ENCODE measurements around the gene PRSS37. TPM values are rescaled to one million over a fixed set of nuclear protein-coding genes. Genes with fewer than 3 reads are reported as not detected.
"Not testable (repeated sequence)": the region's sequence is repeated elsewhere in the genome, so short reads cannot be mapped to it uniquely, and the experiment has no call there.

The PRSS37 gene, protein sequence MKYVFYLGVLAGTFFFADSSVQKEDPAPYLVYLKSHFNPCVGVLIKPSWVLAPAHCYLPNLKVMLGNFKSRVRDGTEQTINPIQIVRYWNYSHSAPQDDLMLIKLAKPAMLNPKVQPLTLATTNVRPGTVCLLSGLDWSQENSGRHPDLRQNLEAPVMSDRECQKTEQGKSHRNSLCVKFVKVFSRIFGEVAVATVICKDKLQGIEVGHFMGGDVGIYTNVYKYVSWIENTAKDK
- not detected in 2 replicates for total RNA-seq

DNA sequence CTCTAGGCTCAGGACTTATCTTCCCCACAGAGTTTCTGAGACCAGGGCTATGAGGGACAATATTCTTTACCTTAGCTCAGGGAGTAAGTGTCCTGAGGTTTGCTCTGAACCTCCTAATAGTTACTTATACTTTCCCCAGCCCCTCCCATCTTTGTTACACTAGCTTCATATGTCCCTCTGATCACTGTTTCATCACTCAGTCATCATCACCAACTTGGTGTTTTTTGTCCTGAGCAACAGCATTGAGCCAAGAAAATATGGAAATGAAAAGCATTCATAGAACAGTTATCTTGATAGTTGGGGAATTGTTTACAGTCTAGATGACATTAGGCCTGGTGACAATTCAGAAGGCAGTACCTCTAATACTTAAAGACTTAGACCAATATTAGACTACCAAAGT, at the start of gene PRSS37:
Gene PRSS37, minus strand, starts transcription at position 101 of the 400 bp plus-strand sequence. CDS start 436 bp downstream, outside the sequence.
- DNase-seq (ENCODE audit: low read depth in 2 of 2) = no peak

DNA sequence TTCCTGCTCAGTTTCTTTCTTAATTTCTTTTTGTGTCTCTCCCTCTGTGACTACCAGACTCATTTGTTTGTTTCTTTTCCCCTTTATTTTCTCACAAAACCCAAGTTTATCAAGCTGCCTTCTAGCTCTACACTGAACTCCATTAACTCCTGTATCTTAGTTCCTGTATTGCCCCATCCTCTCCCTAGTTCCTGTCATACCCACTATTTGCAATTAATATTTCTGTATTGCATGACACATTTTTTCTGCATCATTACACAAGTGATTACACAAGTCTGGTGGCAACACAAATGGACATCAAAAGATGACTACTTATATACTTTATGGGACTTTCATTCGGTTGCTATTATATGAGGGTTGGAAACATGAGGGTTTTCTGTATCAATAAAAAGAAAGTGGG, 48.0 kb upstream of the PRSS37 start:
- DNase-seq (ENCODE audit: low read depth in 2 of 2) = no peak

DNA sequence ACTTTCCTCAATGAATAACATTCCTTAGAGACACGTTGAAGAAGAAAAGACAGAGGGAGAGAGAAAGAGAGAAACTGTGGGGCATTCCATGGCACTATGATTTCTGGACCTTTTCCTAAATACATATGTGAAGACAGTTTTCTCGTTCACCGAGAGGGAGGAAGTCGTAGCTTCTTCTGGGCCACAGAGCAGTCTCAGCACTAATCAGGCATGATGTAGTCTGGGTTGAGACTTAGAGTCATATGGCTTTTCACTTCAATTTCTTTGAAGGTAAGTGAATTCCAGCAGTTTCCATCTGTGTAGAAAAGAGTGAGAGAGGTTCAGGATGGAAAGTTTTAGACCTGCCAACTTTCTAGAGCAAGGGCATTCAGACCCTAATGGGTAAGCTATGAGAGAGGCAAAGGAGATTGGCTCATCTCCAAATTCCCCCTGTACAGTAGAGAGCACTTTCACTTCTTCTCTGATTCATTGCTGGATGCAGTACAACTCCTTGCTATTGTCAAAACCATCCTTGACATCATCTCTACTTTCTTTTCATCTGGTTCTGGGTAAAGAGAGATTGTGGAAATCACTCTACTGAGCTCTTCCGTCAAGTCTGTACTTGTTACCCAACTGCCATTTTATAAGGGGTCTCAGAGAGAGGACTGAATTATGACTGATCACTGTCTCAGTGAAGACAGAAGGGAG, 43.4 kb upstream of the PRSS37 start:
- no peak for DNase-seq (ENCODE audit: low read depth in 2 of 2)

DNA sequence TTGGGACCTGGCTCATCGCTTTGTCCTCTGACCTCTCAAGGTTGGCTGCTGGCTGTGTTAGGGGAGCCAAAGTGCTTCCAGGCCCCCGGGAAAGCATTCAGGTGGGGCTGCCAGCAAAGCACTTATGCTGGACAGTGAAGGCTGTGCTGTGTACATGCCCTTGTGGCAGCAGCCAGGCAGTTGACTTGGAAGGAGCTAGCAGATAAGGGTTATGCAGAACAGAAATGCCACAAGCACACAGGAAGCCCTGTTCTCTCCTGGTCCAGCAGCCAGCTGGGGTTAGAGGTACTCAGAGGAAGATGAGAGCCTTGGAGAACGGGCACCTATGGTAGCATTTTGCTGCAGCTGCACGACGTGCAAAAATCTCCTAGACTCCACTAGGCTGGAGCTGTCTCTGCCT, 39.7 kb upstream of the PRSS37 start:
- no peak for DNase-seq (ENCODE audit: low read depth in 2 of 2)

DNA sequence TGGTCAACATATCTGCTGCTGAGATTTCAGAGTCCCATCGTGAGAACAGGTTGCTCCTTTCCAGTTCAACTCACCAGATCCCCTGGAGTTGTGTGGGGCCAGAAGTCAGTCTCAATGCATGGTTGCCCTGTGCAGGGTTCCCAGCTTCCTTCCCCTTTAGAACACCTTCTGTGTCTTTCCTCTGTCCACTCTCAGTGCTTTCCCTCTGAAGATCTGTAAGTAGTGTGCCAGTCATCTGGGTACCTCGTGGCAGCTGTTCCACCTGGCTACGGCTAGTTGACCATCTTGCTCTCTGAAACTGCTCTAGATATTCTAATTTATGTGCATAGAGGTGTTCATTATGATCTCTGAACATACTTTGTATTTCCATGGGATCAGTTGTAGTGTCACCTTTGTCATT, 36.1 kb upstream of the PRSS37 start:
- no peak for DNase-seq (ENCODE audit: low read depth in 2 of 2)

DNA sequence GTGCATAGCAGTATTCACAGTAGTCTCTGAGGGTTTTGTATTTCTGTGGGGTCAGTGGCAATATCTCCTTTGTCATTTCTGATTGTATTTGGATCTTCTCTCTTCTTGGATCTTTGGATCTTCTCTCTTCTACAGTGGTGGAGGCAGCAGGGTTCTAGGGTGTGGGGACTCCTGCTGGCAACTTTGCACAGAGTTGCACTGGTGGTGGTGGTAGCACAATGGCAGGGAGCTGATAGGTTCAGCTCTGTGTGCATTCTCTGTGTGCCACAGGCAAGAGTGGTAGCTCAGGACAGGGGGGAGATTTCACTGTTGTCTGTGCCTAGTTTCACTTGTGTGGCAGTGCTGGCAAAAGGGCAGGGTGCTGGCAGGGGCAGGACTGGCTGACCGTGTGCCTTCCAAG, 35.1 kb upstream of the PRSS37 start:
- no peak for DNase-seq (ENCODE audit: low read depth in 2 of 2)

DNA sequence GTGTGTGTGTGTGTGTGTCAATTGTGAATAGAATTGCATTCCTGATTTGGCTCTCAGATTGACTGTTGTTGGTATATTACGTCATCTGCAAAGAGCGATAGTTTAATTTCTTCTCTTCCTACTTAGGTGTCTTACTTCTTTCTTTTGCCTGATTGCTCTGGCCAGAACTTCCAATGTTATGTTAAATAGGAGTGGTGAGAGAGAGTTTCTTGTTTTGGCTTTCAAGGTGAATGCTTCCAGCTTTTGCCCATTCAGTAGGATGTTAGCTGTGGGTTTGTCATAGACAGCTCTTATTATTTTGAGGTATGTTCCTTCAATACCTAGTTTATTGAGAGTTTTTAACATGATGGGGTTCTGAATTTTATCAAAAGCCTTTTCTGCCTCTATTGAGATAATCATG, 34.2 kb upstream of the PRSS37 start:
- no peak for DNase-seq (ENCODE audit: low read depth in 2 of 2)

DNA sequence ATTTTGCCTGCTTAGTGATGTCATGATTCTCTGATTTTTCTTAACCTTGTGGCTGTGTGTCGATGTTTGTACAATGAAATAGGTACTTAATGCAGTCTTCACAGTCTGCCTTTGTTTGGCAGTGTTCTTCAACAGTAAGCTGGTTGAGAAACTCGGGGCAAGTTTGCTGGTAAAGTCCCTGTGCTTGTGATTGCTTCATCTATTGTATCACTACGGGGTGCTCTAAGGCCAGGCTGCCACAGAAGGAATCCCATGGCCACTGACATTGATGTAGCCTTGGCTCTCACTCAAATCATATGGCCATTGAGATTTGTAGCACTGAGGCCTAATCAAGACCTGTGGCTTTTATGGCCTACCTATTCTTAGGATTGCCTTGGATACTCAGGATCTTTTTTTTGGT, 33.5 kb upstream of the PRSS37 start:
- DNase-seq (ENCODE audit: low read depth in 2 of 2) = no peak

DNA sequence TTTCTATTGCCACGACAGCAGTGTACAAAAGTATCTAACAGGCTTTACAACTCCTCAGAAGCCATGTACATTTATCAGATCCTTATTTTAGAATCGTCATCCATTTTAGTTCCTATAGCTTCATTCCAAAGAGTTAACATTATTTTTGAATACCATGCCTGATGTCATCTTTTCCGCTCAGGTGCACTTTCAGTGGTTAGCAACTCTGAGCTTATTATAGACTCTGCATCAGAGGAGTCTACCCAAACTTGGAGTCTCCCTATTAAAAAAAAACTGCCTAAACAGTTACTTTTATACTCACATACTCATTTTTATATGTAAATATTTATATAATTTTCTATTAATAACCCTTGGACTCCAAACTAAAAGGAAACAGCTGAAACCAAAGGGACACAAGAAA, 31.6 kb upstream of the PRSS37 start:
- DNase-seq (ENCODE audit: low read depth in 2 of 2) = no peak

DNA sequence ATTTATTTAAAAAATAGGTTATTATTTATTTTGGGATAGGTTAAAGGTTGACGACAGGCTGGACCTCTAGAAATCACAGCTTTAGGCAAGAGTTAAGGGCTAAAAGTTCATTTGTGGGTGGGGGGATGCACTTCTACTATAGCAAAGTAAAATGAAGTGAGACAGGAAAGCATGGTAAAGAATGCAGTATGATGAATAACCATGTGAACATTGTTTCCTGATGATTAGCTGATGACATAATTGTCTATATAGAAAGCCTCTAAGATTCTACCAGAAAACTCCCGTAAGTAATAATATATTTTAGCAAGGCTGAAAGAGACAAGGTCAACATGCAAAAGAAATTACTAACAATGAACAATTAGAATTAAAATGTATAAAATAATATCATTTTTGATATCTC, 25.7 kb upstream of the PRSS37 start:
- no peak for DNase-seq (ENCODE audit: low read depth in 2 of 2)

DNA sequence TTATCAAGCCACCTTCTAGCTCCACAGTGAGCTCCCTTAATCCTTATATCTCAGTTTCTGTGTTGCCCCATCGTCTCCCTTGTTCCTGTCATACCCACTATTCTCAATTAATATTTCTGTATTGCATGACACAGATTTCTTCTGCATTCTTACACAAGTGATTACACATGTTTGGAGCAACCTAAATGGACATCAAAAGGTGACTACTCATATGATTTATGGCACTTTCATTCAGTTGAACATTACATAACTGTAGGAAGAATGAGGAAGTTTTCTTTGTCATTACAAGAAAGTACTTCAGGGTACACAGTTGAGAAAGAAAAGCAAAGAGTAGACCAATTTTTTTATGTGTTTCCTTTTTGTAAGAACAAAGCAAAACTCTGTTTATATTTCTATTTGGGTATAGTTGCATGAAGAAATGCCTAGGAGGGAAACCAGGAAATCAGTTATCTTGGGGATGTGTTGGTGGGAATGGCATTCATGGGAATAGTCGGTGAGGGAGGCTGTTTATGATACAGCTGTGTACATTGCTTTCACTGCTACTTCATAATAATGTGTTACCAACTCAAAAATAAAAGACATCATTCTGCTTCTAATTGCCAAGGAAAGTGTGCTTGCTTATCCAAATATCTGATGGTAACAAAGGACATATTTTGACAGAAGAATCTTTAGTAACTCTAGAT, 23.6 kb upstream of the PRSS37 start:
- no peak for DNase-seq (ENCODE audit: low read depth in 2 of 2)

DNA sequence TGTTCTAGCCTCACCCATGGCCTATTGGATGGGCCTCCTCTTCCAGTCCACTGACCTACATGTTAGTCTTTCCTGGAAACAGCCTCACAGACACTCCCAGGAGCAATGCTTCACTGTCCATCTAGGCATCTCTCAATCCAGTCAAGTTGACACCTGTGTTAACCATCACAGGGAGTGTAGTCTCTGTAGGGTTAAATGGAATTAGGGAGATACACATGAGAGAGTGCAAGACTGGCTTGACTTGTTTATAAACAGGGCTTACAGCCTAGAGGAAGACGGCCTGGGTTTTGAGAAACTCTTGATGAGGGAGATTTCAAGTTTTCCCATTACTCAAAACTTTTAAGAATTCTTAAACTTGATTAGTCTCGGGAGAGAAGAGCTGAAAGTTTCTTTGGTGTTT, 18.9 kb upstream of the PRSS37 start:
- no peak for DNase-seq (ENCODE audit: low read depth in 2 of 2)

DNA sequence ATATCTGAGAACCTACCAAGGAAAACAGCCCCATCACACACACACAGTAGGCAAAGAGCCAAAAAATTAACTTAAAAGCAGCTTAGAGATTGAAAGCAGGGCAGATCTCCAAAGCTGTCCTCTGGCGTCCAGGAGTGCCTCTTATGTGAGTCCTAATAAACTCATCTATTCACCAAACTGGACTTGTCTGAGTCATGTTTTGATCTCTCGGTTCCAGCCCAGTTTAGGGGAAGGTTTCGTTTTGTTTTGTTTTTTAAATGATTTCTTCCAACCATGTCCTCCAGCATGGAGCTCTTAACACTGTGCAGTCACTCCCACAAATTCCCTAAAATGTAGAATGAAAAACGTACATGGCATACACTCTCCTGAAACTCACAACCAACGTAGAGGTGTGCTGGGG, 6.7 kb upstream of the PRSS37 start:
- DNase-seq (ENCODE audit: low read depth in 2 of 2) = no peak

DNA sequence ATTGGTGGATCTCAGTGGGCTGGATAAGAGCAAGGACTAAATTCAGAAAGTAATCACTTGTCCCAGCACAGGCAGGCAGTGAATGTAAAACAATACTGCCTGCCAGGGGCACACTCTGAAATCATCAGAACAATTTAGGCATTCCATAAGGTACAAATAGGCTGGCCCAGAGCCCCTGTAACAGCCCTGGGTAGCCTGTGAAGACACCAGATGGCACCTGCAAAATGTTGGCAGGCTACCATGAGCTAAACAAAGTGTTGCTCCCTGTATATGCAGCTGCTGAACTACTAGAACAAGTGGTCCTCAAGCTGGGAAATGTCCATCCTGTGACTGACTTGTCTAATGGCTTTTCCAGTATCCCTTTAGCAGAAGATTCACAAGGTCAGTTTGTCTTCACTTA, 3.0 kb upstream of the PRSS37 start:
- no peak for DNase-seq (ENCODE audit: low read depth in 2 of 2)

DNA sequence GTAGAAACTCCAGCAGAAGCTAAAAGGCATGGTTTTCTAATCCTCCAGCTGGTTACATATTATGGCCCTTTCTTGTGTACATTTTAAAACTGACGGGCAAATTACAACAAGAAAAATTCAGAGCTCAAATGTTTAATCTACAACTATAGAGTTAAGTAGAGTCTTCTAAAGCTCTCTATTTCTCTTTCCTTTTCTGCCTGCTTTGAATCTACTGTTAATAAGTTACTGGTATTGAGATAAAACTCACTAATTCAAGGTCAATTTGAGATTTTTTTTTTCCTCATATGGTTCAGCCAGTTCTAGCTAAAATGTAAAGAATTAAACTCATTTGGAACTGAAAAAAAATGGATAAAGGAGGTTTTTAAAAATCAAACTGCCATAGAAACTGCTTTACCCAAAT, 1.6 kb upstream of the PRSS37 start:
- no peak for DNase-seq (ENCODE audit: low read depth in 2 of 2)

DNA sequence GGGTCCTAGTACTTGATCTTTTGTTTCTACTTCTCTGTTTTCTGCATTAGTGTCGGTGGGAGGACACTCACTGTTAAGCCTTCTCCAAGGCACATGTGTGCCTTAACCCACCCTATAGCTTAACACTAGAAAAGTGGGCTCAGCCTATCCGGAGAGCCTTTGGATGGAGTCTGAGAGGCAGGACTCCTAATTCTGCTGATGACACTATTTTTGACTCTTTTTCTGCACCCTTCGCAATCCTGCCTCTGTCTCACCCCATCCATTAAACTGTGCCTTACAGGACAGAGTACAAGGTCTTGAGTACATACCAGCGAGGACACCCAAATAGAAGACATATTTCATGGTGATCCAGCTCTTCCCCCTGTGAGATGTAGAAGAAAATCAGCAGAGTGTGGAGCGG, 577 bp downstream of the PRSS37 start:
- DNase-seq (ENCODE audit: low read depth in 2 of 2) = no peak

DNA sequence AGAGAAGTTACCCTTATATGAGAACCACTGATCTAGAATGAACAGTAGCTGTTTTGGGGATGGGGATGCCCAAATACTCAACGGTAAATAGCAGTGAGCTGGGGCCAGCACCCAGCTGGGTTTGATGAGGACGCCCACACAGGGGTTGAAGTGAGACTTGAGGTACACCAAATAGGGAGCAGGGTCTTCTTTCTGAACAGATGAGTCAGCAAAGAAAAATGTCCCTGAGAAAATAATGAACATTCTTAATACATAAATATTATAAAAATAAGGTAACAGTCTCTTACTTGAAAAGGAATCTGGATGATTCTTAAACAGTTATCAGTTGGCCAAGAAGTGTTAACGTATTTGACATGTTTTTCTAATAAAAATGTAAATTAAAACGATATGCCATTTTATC, 2.0 kb downstream of the PRSS37 start:
- DNase-seq (ENCODE audit: low read depth in 2 of 2) = no peak

DNA sequence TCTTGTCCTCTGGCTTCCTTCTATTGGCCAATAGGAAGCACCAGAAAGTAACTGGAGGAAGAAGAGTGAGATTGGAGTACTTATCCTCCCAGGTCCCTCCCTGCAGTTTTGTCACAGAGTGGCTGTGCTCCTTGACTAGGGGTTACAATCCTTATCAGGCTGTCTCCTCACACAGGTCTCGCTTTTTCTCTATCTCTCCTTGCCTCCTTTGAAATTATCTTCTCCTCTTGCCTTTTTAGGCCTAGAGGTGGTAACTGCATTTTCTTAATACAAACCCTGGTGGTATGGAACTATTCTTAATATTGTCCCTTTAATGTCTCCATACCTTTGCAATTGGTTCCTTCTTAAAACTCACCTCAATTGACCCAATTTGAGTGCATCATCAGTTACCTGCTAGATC, 2.7 kb downstream of the PRSS37 start:
- no peak for DNase-seq (ENCODE audit: low read depth in 2 of 2)

DNA sequence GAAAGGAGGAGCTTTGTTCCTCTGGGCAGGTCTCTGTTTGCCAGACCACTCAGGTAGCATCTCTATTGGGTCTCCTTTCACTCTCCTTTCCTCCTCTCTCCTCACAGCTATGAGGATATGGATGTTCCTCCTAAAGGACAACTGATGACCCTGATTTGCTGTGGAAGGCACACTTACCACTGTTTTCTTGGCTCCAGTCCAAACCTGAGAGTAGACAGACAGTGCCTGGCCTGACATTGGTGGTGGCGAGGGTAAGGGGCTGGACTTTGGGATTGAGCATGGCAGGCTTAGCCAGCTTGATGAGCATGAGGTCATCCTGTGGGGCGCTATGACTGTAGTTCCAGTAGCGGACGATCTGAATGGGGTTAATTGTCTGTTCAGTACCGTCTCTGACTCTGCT, 3.6 kb downstream of the PRSS37 start:
- no peak for DNase-seq (ENCODE audit: low read depth in 2 of 2)

DNA sequence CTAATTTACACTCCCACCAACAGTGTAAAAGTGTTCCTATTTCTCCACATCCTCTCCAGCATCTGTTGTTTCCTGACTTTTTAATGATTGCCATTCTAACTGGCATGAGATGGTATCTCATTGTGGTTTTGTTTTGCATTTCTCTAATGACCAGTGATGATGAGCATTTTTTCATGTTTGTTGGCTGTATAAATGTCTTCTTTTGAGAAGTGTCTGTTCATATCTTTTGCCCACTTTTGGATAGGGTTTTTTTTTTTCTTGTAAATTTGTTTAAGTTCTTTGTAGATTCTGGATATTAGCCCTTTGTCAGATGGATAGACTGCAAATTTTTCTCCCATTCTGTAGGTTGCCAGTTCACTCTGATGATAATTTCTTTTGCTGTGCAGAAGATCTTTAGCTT, 18.9 kb downstream of the PRSS37 start:
- DNase-seq (ENCODE audit: low read depth in 2 of 2) = not testable (repeated sequence)

DNA sequence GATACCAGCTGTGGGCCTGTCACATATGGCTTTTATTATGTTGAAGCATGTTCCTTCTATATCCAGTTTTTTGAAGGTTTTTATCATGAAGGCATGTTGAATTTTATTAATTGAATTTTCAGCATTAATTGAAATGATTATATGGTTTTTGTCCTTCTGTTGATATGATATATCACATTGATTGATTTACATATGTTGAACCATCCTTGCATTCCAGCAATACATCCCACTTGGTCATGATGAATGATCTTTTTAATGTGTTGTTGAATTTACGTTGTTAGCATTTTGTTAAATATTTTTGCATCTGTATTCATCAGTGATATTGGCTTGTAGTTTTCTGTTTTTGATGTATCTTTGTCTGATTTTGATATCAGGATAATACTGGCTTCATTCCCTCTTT, 21.2 kb downstream of the PRSS37 start:
- DNase-seq (ENCODE audit: low read depth in 2 of 2) = peak in 1 of 2 donors; percentile 2

DNA sequence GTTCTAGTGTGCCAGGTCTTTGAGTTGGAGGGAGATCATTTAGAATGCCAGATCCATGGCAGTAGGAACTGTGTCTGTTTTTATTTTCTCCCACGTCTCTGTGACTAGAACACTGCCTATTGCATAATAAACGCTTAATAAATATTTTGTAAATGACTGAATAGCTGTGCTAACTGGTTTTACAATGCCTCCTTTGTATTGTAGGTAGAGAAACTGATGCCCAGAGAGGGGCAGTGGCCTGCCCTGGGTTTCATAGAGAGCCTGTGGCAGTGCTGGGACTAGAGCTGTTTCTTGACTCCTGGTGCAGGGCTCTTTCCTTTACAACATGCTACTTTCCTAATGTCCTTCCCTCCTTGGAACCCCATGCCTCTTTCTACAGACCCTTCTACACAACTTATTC, 48.8 kb downstream of the PRSS37 start:
- no peak for DNase-seq (ENCODE audit: low read depth in 2 of 2)

DNA sequence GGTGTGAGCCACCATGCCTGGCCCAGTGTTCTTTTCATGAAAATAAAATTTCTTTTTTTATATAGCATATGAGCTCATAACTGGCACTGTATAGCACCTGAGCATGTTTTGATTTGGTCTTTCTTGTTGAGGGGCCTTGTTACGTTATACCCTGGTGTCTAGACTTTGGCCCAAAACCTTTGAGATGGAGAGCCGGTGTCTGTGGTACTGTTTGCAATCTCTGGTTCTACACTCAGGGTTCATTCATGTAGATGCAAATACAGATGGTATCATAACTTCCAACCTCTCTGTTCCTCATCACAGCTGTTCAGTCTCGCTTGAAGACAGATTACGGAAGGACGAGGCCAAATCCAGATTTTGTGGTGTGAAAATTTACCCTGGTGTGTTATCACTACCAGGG, 51.4 kb downstream of the PRSS37 start, which contains the start of gene TAS2R5:
Gene TAS2R5, plus strand, starts transcription at position 301 of the 400 bp plus-strand sequence. CDS start 145 bp downstream, outside the sequence.
- DNase-seq (ENCODE audit: low read depth in 2 of 2) = no peak

Measured in lung microvascular endothelial cell (primary cell).